Cardiac muscle cell (in vitro differentiated cells and primary cell): ENCODE results near the gene ST7. TPM values are rescaled to one million over a fixed set of nuclear protein-coding genes. Genes with fewer than 3 reads are reported as not detected.

Experiments used
- DNase-seq, 2 donors: peaks; one replicate each; pipeline versions ENCODE4 v3.0.0 to v3.0.0-alpha.2; 2010 to 2017; ENCODE audit warnings: low read depth in 1 of 2, low spot score in 1 of 2
- H3K27ac ChIP-seq: fragments of 200-600 bp; sonication (generic); 2 replicates; pipeline ENCODE4 v1.5.1; 2016
- H3K27me3 ChIP-seq: fragments of 200-600 bp; sonication (generic); 2 replicates; pipeline ENCODE4 v1.6.0; 2016; ENCODE audit warnings: control low read depth
- H3K36me3 ChIP-seq: fragments of 200-600 bp; sonication (generic); 2 replicates; pipeline ENCODE4 v1.5.1; 2016; ENCODE audit warnings: control low read depth
- H3K4me1 ChIP-seq: fragments of 200-600 bp; sonication (generic); 2 replicates; pipeline ENCODE4 v1.8.1; 2017; ENCODE audit warnings: low read depth, mild to moderate bottlenecking, mixed run types
- H3K4me3 ChIP-seq: fragments of 200-600 bp; sonication (generic); 2 replicates; pipeline ENCODE4 v1.5.1; 2016; ENCODE audit warnings: mild to moderate bottlenecking
- H3K9me3 ChIP-seq: fragments of 200-600 bp; sonication (generic); 2 replicates; pipeline ENCODE4 v1.5.1; 2017; ENCODE audit warnings: low read depth, mild to moderate bottlenecking, control low read depth
- CTCF ChIP-seq: IDR thresholded peaks from 2 replicates; pipeline ENCODE4 v1.5.1; 2012; ENCODE audit warnings: low read depth, mild to moderate bottlenecking, low read length
- polyA plus RNA-seq: library from polyadenylated mRNA; unstranded; fragments of >200 nt; fragmentation: Nextera tagmentation; extraction: Ambion mirVana; gene quantifications from 2 replicates; pipeline ENCODE4 v1.2.1, GENCODE V29; 2016
- total RNA-seq: library from RNA; depleted of rRNA; stranded (reverse); fragments of >200 nt; gene quantifications from 2 replicates; pipeline ENCODE4 v1.2.3, GENCODE V29; 2016

The ST7 gene
- total RNA-seq (74.2 and 83.5 TPM in 2 replicates), polyA plus RNA-seq (96.7 and 108 TPM in 2 replicates)

GRCh38 chr7:116953372-116953905, at the start of gene ST7:
ST7 (plus strand) TSS chr7:116953501; CDS start chr7:116953541, 40 bp downstream.
- Histone ChIP-seq H3K27ac (peak within 1 kb of the TSS; percentile 100), H3K4me1 (peaks cover 61% of the 10 kb centered on the region), H3K27me3 (no peaks in the 10 kb centered on the region), H3K36me3 (no peaks in the 10 kb centered on the region), H3K4me3 (peak within 1 kb of the TSS; percentile 96), H3K9me3 (no peaks in the 10 kb centered on the region)
- peak; percentile 69 to 77 for DNase-seq
- no peak for TF ChIP-seq CTCF

- no peak for DNase-seq
- Histone ChIP-seq H3K27me3 (no peaks in the 10 kb centered on the region), H3K9me3 (no peaks in the 10 kb centered on the region), H3K4me1 (no peaks in the 10 kb centered on the region), H3K27ac (no peak overlapping the region), H3K4me3 (no peak overlapping the region), H3K36me3 (peaks cover 65% of the 10 kb centered on the region)
- TF ChIP-seq CTCF: no peak
Measured at GRCh38 chr7:116906391-116906790, 46.9 kb upstream of the ST7 start.

- H3K4me1 ChIP-seq: no peaks in the 10 kb centered on the region
- no peak overlapping the region for H3K4me3 ChIP-seq
- no peak for TF ChIP-seq CTCF
- no peaks in the 10 kb centered on the region for H3K9me3 ChIP-seq
- H3K27me3 ChIP-seq: no peaks in the 10 kb centered on the region
- H3K27ac ChIP-seq: no peak overlapping the region
- no peak for DNase-seq
- H3K36me3 ChIP-seq: peaks cover 62% of the 10 kb centered on the region
Measured at GRCh38 chr7:116910383-116910782, 42.9 kb upstream of the ST7 start.

GRCh38 chr7:116911801-116912200, 41.5 kb upstream of the ST7 start:
- Histone ChIP-seq H3K27me3 (no peaks in the 10 kb centered on the region), H3K4me3 (no peak overlapping the region), H3K9me3 (no peaks in the 10 kb centered on the region), H3K36me3 (peaks cover 63% of the 10 kb centered on the region), H3K4me1 (no peaks in the 10 kb centered on the region), H3K27ac (peak overlapping the region; percentile 47)
- TF ChIP-seq CTCF: no peak
- DNase-seq: no peak

- Histone ChIP-seq H3K9me3 (no peaks in the 10 kb centered on the region), H3K4me3 (no peak overlapping the region), H3K27me3 (no peaks in the 10 kb centered on the region), H3K4me1 (no peaks in the 10 kb centered on the region), H3K27ac (no peak overlapping the region), H3K36me3 (peaks cover 62% of the 10 kb centered on the region)
- no peak for DNase-seq
- TF ChIP-seq CTCF: no peak
Measured at GRCh38 chr7:116912269-116912909, 40.9 kb upstream of the ST7 start.
